Measurements from ENCODE around the gene ZIC5.

GRCh38 chr13:99935772-99936171, 35.8 kb downstream of the ZIC5 start:
- TF ChIP-seq TBP (CRISPR knock-in tag; IDR thresholded peaks at IDR 0.05), result no peak
- TF ChIP-seq PBX3 (CRISPR knock-in tag; IDR thresholded peaks at IDR 0.05; ENCODE audit: borderline replicate concordance), result no peak
- TF ChIP-seq POLR2A (IDR thresholded peaks at IDR 0.05; ENCODE audit: insufficient read depth in 1 of 2, low read depth in 2 of 2, low read length in 2 of 2), result no peak
- no peak for TF ChIP-seq ZNF468 (CRISPR knock-in tag; IDR thresholded peaks at IDR 0.05)
- no peak for TF ChIP-seq EP300 (IDR thresholded peaks at IDR 0.05; ENCODE audit: low read depth in 2 of 2, low read length in 2 of 2)
- no peak for TF ChIP-seq EP300 (CRISPR knock-in tag; IDR thresholded peaks at IDR 0.05; ENCODE audit: borderline replicate concordance)
- TF ChIP-seq, protein P1, sequence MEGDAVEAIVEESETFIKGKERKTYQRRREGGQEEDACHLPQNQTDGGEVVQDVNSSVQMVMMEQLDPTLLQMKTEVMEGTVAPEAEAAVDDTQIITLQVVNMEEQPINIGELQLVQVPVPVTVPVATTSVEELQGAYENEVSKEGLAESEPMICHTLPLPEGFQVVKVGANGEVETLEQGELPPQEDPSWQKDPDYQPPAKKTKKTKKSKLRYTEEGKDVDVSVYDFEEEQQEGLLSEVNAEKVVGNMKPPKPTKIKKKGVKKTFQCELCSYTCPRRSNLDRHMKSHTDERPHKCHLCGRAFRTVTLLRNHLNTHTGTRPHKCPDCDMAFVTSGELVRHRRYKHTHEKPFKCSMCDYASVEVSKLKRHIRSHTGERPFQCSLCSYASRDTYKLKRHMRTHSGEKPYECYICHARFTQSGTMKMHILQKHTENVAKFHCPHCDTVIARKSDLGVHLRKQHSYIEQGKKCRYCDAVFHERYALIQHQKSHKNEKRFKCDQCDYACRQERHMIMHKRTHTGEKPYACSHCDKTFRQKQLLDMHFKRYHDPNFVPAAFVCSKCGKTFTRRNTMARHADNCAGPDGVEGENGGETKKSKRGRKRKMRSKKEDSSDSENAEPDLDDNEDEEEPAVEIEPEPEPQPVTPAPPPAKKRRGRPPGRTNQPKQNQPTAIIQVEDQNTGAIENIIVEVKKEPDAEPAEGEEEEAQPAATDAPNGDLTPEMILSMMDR (CRISPR knock-in tag; IDR thresholded peaks at IDR 0.05), result peak; percentile 40; the same call in 1 of the 2 replicates
- TF ChIP-seq, protein P2, sequence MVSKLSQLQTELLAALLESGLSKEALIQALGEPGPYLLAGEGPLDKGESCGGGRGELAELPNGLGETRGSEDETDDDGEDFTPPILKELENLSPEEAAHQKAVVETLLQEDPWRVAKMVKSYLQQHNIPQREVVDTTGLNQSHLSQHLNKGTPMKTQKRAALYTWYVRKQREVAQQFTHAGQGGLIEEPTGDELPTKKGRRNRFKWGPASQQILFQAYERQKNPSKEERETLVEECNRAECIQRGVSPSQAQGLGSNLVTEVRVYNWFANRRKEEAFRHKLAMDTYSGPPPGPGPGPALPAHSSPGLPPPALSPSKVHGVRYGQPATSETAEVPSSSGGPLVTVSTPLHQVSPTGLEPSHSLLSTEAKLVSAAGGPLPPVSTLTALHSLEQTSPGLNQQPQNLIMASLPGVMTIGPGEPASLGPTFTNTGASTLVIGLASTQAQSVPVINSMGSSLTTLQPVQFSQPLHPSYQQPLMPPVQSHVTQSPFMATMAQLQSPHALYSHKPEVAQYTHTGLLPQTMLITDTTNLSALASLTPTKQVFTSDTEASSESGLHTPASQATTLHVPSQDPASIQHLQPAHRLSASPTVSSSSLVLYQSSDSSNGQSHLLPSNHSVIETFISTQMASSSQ (IDR thresholded peaks at IDR 0.05; ENCODE audit: low read depth), result no peak
- TF ChIP-seq, protein P2 (CRISPR knock-in tag; IDR thresholded peaks at IDR 0.05; ENCODE audit: borderline replicate concordance), result no peak
- no peak for TF ChIP-seq EZH2 (conservative IDR thresholded peaks at IDR 0.05; ENCODE audit: low read depth, low read length)
